OCI-LY7 (cell line): Measurements from ENCODE around the gene NOL6. TPM values are rescaled to one million over a fixed set of nuclear protein-coding genes. Genes with fewer than 3 reads are reported as not detected.
A peak's percentile ranks its signal among the peaks of the same experiment; 100 is the strongest.

ENCODE experiments used
- BruUV-seq: library from RNA; stranded (reverse); fragments of 400-500 nt; replicated peaks from 2 replicates; lab custom pipeline; 2021; lab: Mats Ljungman, UMichigan
- CTCF ChIA-PET: fragments of 300-600 bp; sonication (Branson Sonifier 250); formaldehyde crosslinking; loops from one replicate; lab custom pipeline; 2022; ENCODE audit warnings: antibody characterized with exemption; ENCODE audit not compliant: unreplicated experiment; lab: Charles Lee
- POLR2A ChIA-PET: fragments of 300-600 bp; sonication (Branson Sonifier 250); formaldehyde crosslinking; loops from one replicate; lab custom pipeline; 2022; ENCODE audit warnings: antibody characterized with exemption; lab: Charles Lee
- DNase-seq: peaks from one replicate; pipeline ENCODE4 v3.0.0-alpha.2; 2015; ENCODE audit warnings: low spot score
- H2AFZ ChIP-seq: fragments of 200-600 bp; sonication (generic), shearing (Covaris generic); 2 replicates; pipeline ENCODE4 v1.6.1; 2014; ENCODE audit warnings: mild to moderate bottlenecking, antibody characterized with exemption, low read length, moderate library complexity
- H3K27ac ChIP-seq: fragments of 200-600 bp; sonication (generic); 2 replicates; pipeline ENCODE4 v1.5.1; 2014; ENCODE audit warnings: mixed run types, low read depth, mild to moderate bottlenecking, moderate library complexity, low read length, inconsistent platforms; ENCODE audit not compliant: poor library complexity, severe bottlenecking
- H3K36me3 ChIP-seq: fragments of 200-600 bp; sonication (generic); 2 replicates; pipeline ENCODE4 v1.6.1; 2014; ENCODE audit warnings: mild to moderate bottlenecking, antibody characterized with exemption, low read length, moderate library complexity, mixed read lengths; ENCODE audit not compliant: insufficient read depth
- H3K4me1 ChIP-seq: fragments of 200-600 bp; sonication (generic); 2 replicates; pipeline ENCODE4 v1.5.1; 2014; ENCODE audit warnings: mild to moderate bottlenecking, low read length; ENCODE audit not compliant: insufficient read depth, poor library complexity, severe bottlenecking
- H3K4me2 ChIP-seq: fragments of 200-600 bp; sonication (generic); 2 replicates; pipeline ENCODE4 v1.6.1; 2014; ENCODE audit warnings: mild to moderate bottlenecking, low read length
- H3K4me3 ChIP-seq: fragments of 200-600 bp; sonication (generic); 2 replicates; pipeline ENCODE4 v1.5.1; 2014; ENCODE audit warnings: mild to moderate bottlenecking, low read depth, low read length; ENCODE audit not compliant: poor library complexity, severe bottlenecking
- H3K79me2 ChIP-seq: fragments of 200-600 bp; sonication (generic); 2 replicates; pipeline ENCODE4 v1.6.1; 2016; ENCODE audit warnings: low read depth, mild to moderate bottlenecking, low read length, moderate library complexity, mixed read lengths; ENCODE audit not compliant: insufficient read depth
- H3K9me2 ChIP-seq: fragments of 200-600 bp; sonication (generic); 2 replicates; pipeline ENCODE4 v1.6.1; 2016; ENCODE audit warnings: mild to moderate bottlenecking, low read length, mixed read lengths; ENCODE audit not compliant: insufficient read depth
- H3K9me3 ChIP-seq: fragments of 200-600 bp; sonication (generic); 2 replicates; pipeline ENCODE4 v1.6.1; 2014; ENCODE audit warnings: mild to moderate bottlenecking, mixed run types, low read length, mixed read lengths
- H4K20me1 ChIP-seq: fragments of 200-600 bp; sonication (generic); 2 replicates; pipeline ENCODE4 v1.6.1; 2014; ENCODE audit warnings: mild to moderate bottlenecking, antibody characterized with exemption, low read length, moderate library complexity, mixed read lengths; ENCODE audit not compliant: insufficient read depth
- CTCF ChIP-seq: fragments of 200-600 bp; sonication (generic); conservative IDR thresholded peaks from 2 replicates; pipeline ENCODE4 v1.5.1; 2014; ENCODE audit warnings: mild to moderate bottlenecking, antibody characterized with exemption, low read length, moderate library complexity, mixed read lengths
- EZH2phosphoT487 ChIP-seq: fragments of 200-600 bp; sonication (generic); IDR thresholded peaks from 2 replicates; pipeline ENCODE4 v1.6.1; 2018; ENCODE audit warnings: low read depth, borderline replicate concordance, mild to moderate bottlenecking, mixed run types, antibody characterized with exemption, low read length, moderate library complexity, mixed read lengths
- intact Hi-C: fragments of 100-400 bp; cut with micrococcal nuclease; formaldehyde crosslinking; loops from one replicate; pipeline ENCODE4 v1.10.0; 2022; ENCODE audit not compliant: unreplicated experiment
- total RNA-seq, 2 experiments: library from RNA; depleted of rRNA in 1 of 2; stranded (reverse); fragments of >200 nt in 1 of 2; shearing (Covaris generic) in 1 of 2; gene quantifications; 2 replicates each; pipeline ENCODE4 v1.2.3, GENCODE V29; 2014 to 2022

NOL6 gene
- total RNA-seq, 2 experiments from 2014 or later: 28.8 to 30.9 TPM

- no peak for DNase-seq
- BruUV-seq: no TSS peak
- Histone ChIP-seq H3K9me3 (no peaks in the 10 kb centered on the region), H3K4me2 (no peak overlapping the region), H2AFZ (no peak overlapping the region), H3K36me3 (peaks cover 18% of the 10 kb centered on the region), H3K9me2 (no peaks in the 10 kb centered on the region), H3K4me3 (no peak overlapping the region), H3K27ac (no peak overlapping the region), H3K79me2 (peaks cover 28% of the 10 kb centered on the region), H4K20me1 (no peaks in the 10 kb centered on the region; the same call in 1 of the 2 replicates), H3K4me1 (peaks cover 12% of the 10 kb centered on the region)
- intact Hi-C loops: no loop called here
- TF ChIP-seq CTCF: no peak
- no peak for TF ChIP-seq EZH2phosphoT487
- CTCF ChIA-PET: no interaction called here
- POLR2A ChIA-PET: interaction anchor here (0.7 to 4.4 kb wide), 3 partner anchors 25 to 75 kb away, joined by 3 to 50 read pairs (median 3); partner anchors contain the start of gene AQP3
Observed at GRCh38 chr9:33475357-33475756, 1.6 kb upstream of the NOL6 start.

GRCh38 chr9:33472881-33473615 is 676 bp downstream of the NOL6 start:
- BruUV-seq: TSS peak; percentile 84
- ChIA-PET POLR2A (interaction anchor here (0.6 to 4.4 kb wide), 11 partner anchors 8 to 1050 kb away, joined by 3 to 50 read pairs (median 5); partner anchors contain the start of genes AQP3 and DNAJA1), CTCF (interaction anchor here (0.9 to 3.5 kb wide), 8 partner anchors 9 to 70 kb away, joined by 3 to 28 read pairs (median 4); partner anchors contain the start of gene AQP3)
- peak overlapping the region; percentile 85 for H3K4me3 ChIP-seq
- intact Hi-C loops: loop anchor here (5.0 kb wide), 1 partner anchor 181 kb away; the partner anchor contains the start of gene NFX1
- no peaks in the 10 kb centered on the region for H3K9me2 ChIP-seq
- peaks cover 12% of the 10 kb centered on the region for H3K4me1 ChIP-seq
- TF ChIP-seq CTCF (no peak), EZH2phosphoT487 (no peak)
- no peak overlapping the region for H3K27ac ChIP-seq
- peaks cover 28% of the 10 kb centered on the region for H3K79me2 ChIP-seq
- no peak for DNase-seq
- H3K36me3 ChIP-seq: peaks cover 42% of the 10 kb centered on the region
- H3K4me2 ChIP-seq: peak overlapping the region; percentile 98
- H3K9me3 ChIP-seq: no peaks in the 10 kb centered on the region
- H2AFZ ChIP-seq: peak overlapping the region; percentile 47; the same call in 1 of the 2 replicates
- H4K20me1 ChIP-seq: no peaks in the 10 kb centered on the region; the same call in 1 of the 2 replicates
